Measurements from ENCODE around the gene KRTAP10-9. TPM values are rescaled to one million over a fixed set of nuclear protein-coding genes. Genes with fewer than 3 reads are reported as not detected.
"Not testable (repeated sequence)": the region's sequence is repeated elsewhere in the genome, so short reads cannot be mapped to it uniquely, and the experiment has no call there.

KRTAP10-9 gene
- total RNA-seq, 1 donor from 2014 or later: not detected

- no peak overlapping the region for H3K4me3 ChIP-seq (ENCODE audit: low read depth, low read length)
- no peak for TF ChIP-seq CTCF (conservative IDR thresholded peaks at IDR 0.05; ENCODE audit: low read depth, low read length)
- DNase-seq (ENCODE audit: low read depth): no peak
Measured at GRCh38 chr21:44640761-44641160, 13.9 kb downstream of the KRTAP10-9 start.

GRCh38 chr21:44643741-44644310 is 16.9 kb downstream of the KRTAP10-9 start:
- no peak for DNase-seq (ENCODE audit: low read depth)
- no peak overlapping the region for H3K4me3 ChIP-seq (ENCODE audit: low read depth, low read length)
- TF ChIP-seq CTCF (conservative IDR thresholded peaks at IDR 0.05; ENCODE audit: low read depth, low read length): no peak

- TF ChIP-seq CTCF (conservative IDR thresholded peaks at IDR 0.05; ENCODE audit: low read depth, low read length): no peak
- DNase-seq (ENCODE audit: low read depth): no peak
- no peak overlapping the region for H3K4me3 ChIP-seq (ENCODE audit: low read depth, low read length)
Measured at GRCh38 chr21:44644878-44645277, 18.0 kb downstream of the KRTAP10-9 start.

- not testable (repeated sequence) for DNase-seq (ENCODE audit: low read depth); H3K4me3 ChIP-seq (ENCODE audit: low read depth, low read length)
Measured at GRCh38 chr21:44646366-44647221, 19.7 kb downstream of the KRTAP10-9 start, which contains the start of gene KRTAP10-11. Gene KRTAP10-11 (plus strand): TSS chr21:44646414. CDS start chr21:44646459, 45 bp downstream.

- TF ChIP-seq CTCF (conservative IDR thresholded peaks at IDR 0.05; ENCODE audit: low read depth, low read length): no peak
- DNase-seq (ENCODE audit: low read depth): no peak
- no peak overlapping the region for H3K4me3 ChIP-seq (ENCODE audit: low read depth, low read length)
Measured at GRCh38 chr21:44647222-44647552, 20.3 kb downstream of the KRTAP10-9 start.

GRCh38 chr21:44648557-44649311 is 21.8 kb downstream of the KRTAP10-9 start:
- no peak overlapping the region for H3K4me3 ChIP-seq (ENCODE audit: low read depth, low read length)
- TF ChIP-seq CTCF (conservative IDR thresholded peaks at IDR 0.05; ENCODE audit: low read depth, low read length): no peak
- DNase-seq (ENCODE audit: low read depth): no peak

- DNase-seq (ENCODE audit: low read depth): no peak
- H3K4me3 ChIP-seq (ENCODE audit: low read depth, low read length): no peak overlapping the region
- TF ChIP-seq CTCF (conservative IDR thresholded peaks at IDR 0.05; ENCODE audit: low read depth, low read length): no peak
Measured at GRCh38 chr21:44649521-44650100, 22.7 kb downstream of the KRTAP10-9 start.

Measured in epithelial cell of proximal tubule (primary cell).